Astrocyte (in vitro differentiated cells and primary cell): ENCODE data around the gene PARL.

ENCODE experiments used
- EZH2 ChIP-seq: IDR thresholded peaks from 2 replicates; pipeline ENCODE4 v1.6.1; 2012; ENCODE audit warnings: mild to moderate bottlenecking, low read length, inconsistent platforms; ENCODE audit not compliant: insufficient read depth
- TF ChIP-seq, protein P1 (sequence below): IDR thresholded peaks from 2 replicates; pipeline ENCODE4 v1.5.1; 2011; ENCODE audit warnings: low read depth, mild to moderate bottlenecking, inconsistent platforms, low read length, moderate library complexity; ENCODE audit not compliant: insufficient read depth

DNA sequence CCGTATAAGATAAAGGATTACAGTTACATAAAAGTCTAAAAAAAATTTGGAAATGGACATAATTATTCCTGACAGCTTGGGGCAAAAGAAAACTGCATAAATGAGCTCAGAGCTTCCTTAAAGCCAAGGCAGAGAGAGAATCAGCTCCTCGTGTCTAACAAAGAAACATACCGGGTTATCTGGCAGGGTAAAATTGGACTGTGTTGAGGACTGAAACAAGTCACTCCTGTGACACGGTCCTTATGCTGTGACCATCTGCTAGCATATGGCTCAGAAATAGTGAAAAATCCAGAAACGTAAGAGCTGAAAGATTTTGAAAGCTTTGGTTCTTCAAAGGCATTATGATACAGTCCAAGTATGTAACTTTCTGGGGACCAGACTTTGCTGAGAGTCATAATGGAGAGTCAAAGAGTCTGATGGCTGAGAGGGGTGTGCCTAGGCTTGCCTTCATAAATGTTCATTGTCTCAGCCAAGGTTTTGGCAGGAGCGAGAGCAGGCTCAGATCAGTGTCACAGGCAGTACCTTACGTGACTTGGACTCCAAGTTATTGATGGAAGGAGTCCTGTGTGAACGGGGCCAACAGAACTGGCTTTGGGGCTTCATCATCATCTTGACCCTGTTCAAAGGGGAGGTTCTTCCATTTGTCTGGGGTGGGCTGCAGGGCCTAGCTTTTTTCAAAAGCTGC is 71.8 kb downstream of the PARL start:
- TF ChIP-seq EZH2: no peak
- TF ChIP-seq, protein P1, sequence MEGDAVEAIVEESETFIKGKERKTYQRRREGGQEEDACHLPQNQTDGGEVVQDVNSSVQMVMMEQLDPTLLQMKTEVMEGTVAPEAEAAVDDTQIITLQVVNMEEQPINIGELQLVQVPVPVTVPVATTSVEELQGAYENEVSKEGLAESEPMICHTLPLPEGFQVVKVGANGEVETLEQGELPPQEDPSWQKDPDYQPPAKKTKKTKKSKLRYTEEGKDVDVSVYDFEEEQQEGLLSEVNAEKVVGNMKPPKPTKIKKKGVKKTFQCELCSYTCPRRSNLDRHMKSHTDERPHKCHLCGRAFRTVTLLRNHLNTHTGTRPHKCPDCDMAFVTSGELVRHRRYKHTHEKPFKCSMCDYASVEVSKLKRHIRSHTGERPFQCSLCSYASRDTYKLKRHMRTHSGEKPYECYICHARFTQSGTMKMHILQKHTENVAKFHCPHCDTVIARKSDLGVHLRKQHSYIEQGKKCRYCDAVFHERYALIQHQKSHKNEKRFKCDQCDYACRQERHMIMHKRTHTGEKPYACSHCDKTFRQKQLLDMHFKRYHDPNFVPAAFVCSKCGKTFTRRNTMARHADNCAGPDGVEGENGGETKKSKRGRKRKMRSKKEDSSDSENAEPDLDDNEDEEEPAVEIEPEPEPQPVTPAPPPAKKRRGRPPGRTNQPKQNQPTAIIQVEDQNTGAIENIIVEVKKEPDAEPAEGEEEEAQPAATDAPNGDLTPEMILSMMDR: no peak
